Adrenal gland (tissue), 12 donors: ENCODE measurements around the gene STX8. TPM values are rescaled to one million over a fixed set of nuclear protein-coding genes. Genes with fewer than 3 reads are reported as not detected.

Experiments
- DNase-seq, 7 donors: peaks; one replicate each; pipeline ENCODE4 v3.0.0-alpha.2; 2019 to 2020
- H3K27ac ChIP-seq, 5 donors: fragments of 200-600 bp; sonication (generic) in 4 of 5; 1 replicate in 3 of 5; 2 replicates in 2 of 5; pipeline versions ENCODE4 v1.5.1 to v1.8.0; 2016 to 2020; ENCODE audit warnings: mild to moderate bottlenecking in 1 of 5
- H3K27me3 ChIP-seq: fragments of 200-600 bp; 2 replicates; pipeline ENCODE4 v1.8.0; 2021
- H3K36me3 ChIP-seq, 2 donors: fragments of 200-600 bp; replicated peaks in 1 of 2; 1 replicate in 1 of 2; 2 replicates in 1 of 2; pipeline versions ENCODE4 v1.5.1 to v1.8.0; 2018 to 2022
- H3K4me1 ChIP-seq, 2 donors: fragments of 200-600 bp; replicated peaks in 1 of 2; 1 replicate in 1 of 2; 2 replicates in 1 of 2; pipeline versions ENCODE4 v1.5.1 to v1.8.0; 2018 to 2021
- H3K4me3 ChIP-seq, 4 donors: fragments of 200-600 bp; sonication (generic) in 3 of 4; one replicate each; pipeline ENCODE4 v1.5.1; 2016 to 2018
- H3K9me3 ChIP-seq, 3 donors: fragments of 200-600 bp; sonication (generic) in 1 of 3; replicated peaks in 1 of 3; 1 replicate in 2 of 3; 2 replicates in 1 of 3; pipeline versions ENCODE4 v1.5.1 to v1.8.0; 2016 to 2021
- POLR2A ChIP-seq, 2 donors: fragments of 450-650 bp; IDR thresholded peaks; one replicate each; pipeline ENCODE4 v1.6.1; 2017; ENCODE audit warnings: antibody characterized with exemption in 2 of 2, mild to moderate bottlenecking in 2 of 2, moderate library complexity in 1 of 2
- WGBS, 4 donors: extraction: QIAGEN DNeasy Blood & Tissue Kit in 2 of 4; methylation state at CpG; one replicate each; pipeline versions ENCODE4 v1.1.5 to v1.1.7; 2013 to 2017; 5-methylcytosine and 5-hydroxymethylcytosine counted together
- intact Hi-C, 2 donors: fragments of 100-400 bp; cut with DNase I; formaldehyde crosslinking; loops; one replicate each; pipeline versions ENCODE4 v1.14.1 to v1.15.0; 2022 to 2023
- polyA plus RNA-seq, 3 donors: library from polyadenylated mRNA; stranded (reverse); fragments of 200-250 nt in 2 of 3; fragments of 350-450 nt in 1 of 3; fragmentation: Illumina TruSeq in 1 of 3; extraction: RNeasy Lipid Tissue Mini Kit (QIAGEN cat#74804) in 1 of 3; gene quantifications; one replicate each; pipeline ENCODE4 v1.2.3, GENCODE V29; 2013 to 2014
- total RNA-seq, 9 donors: library from RNA; depleted of rRNA in 4 of 9; stranded (reverse); fragments of >200 nt in 4 of 9; fragments of 120-200 nt in 1 of 9; fragmentation: NEBNext Ultra II Directional in 1 of 9; extraction: Animal tissue kit (Norgen Biotek cat#: 25700) in 1 of 9; gene quantifications; one replicate each; pipeline versions ENCODE4 v1.1.0 to v1.2.4, GENCODE V29; 2013 to 2023
- TF ChIP-seq, protein P1 (sequence below), 6 experiments: fragments of 450-650 bp in 4 of 6; fragments of 200-600 bp in 2 of 6; sonication (generic) in 1 of 6; IDR thresholded peaks; 1 replicate in 5 of 6; 2 replicates in 1 of 6; pipeline versions ENCODE4 v1.5.1 to v1.8.0; 2016 to 2021; ENCODE audit warnings: antibody characterized with exemption in 6 of 6, mild to moderate bottlenecking in 2 of 6, moderate library complexity in 1 of 6
- donor health status: healthy with polysubstance abuse.
- donor health status: Bipolar disorder and iron deficiency.
- donor health status: DM: yes; HTN: yes; CAD: no.
- donor health status: DM: no; HTN: no; CAD: no.
- donor health status: DM: no; HTN: no; CAD: no.
- donor health status: DM: yes; HTN: yes; CAD: no.

STX8 gene
- total and polyA plus RNA-seq, 12 donors, result 21.9 to 94.1 (median 72.3) TPM

DNA sequence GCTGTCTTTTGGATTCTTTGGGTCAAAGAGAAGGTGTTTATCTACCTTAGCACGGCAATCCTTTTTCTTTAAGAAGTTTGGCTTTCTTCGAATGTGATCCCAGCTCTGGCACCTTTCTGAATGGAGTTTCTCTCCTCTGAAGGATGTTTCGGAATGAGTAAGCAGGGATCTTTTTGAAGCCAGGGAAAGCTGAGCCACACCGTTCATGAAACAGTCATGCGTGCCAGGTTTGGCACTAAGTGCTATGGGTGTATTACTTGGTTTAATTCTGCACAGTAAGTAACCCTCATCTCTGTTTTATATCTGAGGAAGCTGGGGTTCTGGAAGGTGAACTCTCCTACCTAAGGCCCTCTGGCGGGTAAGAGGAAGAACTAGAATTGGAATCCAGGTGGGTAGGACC, 319.8 kb downstream of the STX8 start:
- 79 to 91% (median 81%) methylated on average over 6 of the region's 6 CpGs for WGBS, 4 donors
- no peak for TF ChIP-seq POLR2A (IDR thresholded peaks at IDR 0.05)
- TF ChIP-seq, protein P1, sequence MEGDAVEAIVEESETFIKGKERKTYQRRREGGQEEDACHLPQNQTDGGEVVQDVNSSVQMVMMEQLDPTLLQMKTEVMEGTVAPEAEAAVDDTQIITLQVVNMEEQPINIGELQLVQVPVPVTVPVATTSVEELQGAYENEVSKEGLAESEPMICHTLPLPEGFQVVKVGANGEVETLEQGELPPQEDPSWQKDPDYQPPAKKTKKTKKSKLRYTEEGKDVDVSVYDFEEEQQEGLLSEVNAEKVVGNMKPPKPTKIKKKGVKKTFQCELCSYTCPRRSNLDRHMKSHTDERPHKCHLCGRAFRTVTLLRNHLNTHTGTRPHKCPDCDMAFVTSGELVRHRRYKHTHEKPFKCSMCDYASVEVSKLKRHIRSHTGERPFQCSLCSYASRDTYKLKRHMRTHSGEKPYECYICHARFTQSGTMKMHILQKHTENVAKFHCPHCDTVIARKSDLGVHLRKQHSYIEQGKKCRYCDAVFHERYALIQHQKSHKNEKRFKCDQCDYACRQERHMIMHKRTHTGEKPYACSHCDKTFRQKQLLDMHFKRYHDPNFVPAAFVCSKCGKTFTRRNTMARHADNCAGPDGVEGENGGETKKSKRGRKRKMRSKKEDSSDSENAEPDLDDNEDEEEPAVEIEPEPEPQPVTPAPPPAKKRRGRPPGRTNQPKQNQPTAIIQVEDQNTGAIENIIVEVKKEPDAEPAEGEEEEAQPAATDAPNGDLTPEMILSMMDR (IDR thresholded peaks at IDR 0.05), result no peak

DNA sequence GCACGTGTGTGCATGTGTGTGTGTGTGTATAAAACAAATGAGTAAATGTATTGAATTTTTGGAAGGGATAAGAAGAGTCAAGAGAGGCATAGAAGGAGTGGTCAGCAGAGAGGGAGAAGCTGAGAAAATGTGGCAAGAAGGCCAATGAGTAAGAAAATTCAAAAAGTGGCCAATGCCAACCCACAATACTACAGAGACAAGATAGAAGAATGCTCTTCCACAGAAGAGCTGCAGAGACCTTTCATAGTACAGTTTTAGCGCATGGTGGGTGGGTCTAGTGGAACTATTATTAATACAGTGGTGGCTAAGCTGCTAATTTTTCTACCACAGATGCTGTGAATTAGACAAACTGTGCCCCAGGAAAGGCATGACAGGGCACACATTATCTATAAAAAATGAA, 320.8 kb downstream of the STX8 start:
- intact Hi-C loops, result no loop called here
- 79 to 97% (median 95%) methylated on average over 2 of the region's 2 CpGs for WGBS, 4 donors
- no peaks in the 10 kb centered on the region for H3K9me3 ChIP-seq

More for the DNA sequence above, 319.8 kb downstream of the STX8 start:
- intact Hi-C loops, result no loop called here
- Histone ChIP-seq H3K4me1 (no peaks in the 10 kb centered on the region), H3K27ac (no peak overlapping the region), H3K36me3 (no peaks in the 10 kb centered on the region), H3K9me3 (no peaks in the 10 kb centered on the region), H3K4me3 (no peak overlapping the region), H3K27me3 (no peaks in the 10 kb centered on the region)
- DNase-seq, result no peak

DNA sequence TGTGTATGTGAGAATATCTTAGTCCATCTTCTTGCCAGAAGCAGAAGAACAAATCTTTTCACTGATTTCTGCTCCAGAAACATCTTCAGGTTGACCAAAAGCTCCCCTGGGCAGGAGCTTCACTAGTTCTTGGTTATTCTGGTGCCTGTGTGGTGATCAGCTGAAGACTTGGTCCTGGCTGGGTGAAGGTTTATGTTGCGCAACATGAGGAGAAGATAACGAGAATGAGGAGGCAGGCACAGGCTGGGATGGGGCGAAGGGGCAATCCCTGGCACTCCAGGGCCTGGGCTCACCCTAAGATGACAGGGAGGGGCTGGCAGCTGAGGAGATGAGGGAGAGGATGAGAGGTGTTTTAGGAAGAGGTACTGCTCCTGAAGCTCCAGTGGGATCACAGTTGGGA, 322.3 kb downstream of the STX8 start:
- H3K27ac ChIP-seq, result no peak overlapping the region
- H3K27me3 ChIP-seq, result no peaks in the 10 kb centered on the region
- 88 to 94% (median 90%) methylated on average over 3 of the region's 3 CpGs for WGBS, 4 donors
- no peaks in the 10 kb centered on the region for H3K4me1 ChIP-seq
- intact Hi-C loops, result no loop called here
- H3K4me3 ChIP-seq, result no peak overlapping the region
- TF ChIP-seq, protein P1 (IDR thresholded peaks at IDR 0.05), result no peak
- no peak for TF ChIP-seq POLR2A (IDR thresholded peaks at IDR 0.05)
- no peaks in the 10 kb centered on the region for H3K36me3 ChIP-seq
- H3K9me3 ChIP-seq, result no peaks in the 10 kb centered on the region
- no peak for DNase-seq

More for the DNA sequence above, 320.8 kb downstream of the STX8 start:
- DNase-seq, result no peak
- Histone ChIP-seq H3K36me3 (no peaks in the 10 kb centered on the region), H3K4me3 (no peak overlapping the region), H3K27ac (no peak overlapping the region), H3K4me1 (no peaks in the 10 kb centered on the region), H3K27me3 (no peaks in the 10 kb centered on the region)
- no peak for TF ChIP-seq POLR2A (IDR thresholded peaks at IDR 0.05)
- TF ChIP-seq, protein P1 (IDR thresholded peaks at IDR 0.05), result no peak

DNA sequence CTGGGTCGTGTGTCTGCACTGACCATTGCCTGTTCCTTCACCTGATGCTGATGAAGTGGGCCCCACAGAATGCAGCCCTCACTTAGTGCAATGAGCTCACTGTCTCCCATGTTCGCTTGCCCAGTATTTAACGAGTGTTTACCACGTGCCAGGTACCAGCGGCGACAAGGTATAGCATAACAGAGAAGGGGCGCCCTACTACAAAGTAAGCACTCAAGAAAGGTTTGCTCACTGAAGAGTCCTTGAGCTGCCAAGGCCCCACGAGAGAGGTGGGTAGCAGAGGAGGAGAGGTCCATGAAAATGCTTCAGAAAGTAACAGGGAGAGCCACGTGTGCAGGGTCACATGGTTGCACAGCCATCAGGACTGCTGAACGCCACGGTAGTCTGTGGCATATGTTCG, 324.3 kb downstream of the STX8 start:
- intact Hi-C loops, result no loop called here

More for the DNA sequence above, 324.3 kb downstream of the STX8 start:
- H3K4me3 ChIP-seq, result no peak overlapping the region
- H3K9me3 ChIP-seq, result no peaks in the 10 kb centered on the region
- no peak overlapping the region for H3K27ac ChIP-seq
- 81 to 89% (median 84%) methylated on average over 12 of the region's 12 CpGs for WGBS, 4 donors
- H3K4me1 ChIP-seq, result no peaks in the 10 kb centered on the region
- no peaks in the 10 kb centered on the region for H3K36me3 ChIP-seq
- H3K27me3 ChIP-seq, result no peaks in the 10 kb centered on the region
- no peak for DNase-seq
- TF ChIP-seq, protein P1 (IDR thresholded peaks at IDR 0.05), result no peak
- no peak for TF ChIP-seq POLR2A (IDR thresholded peaks at IDR 0.05)
